Measurements from ENCODE around the gene REEP1. TPM values are rescaled to one million over a fixed set of nuclear protein-coding genes. Genes with fewer than 3 reads are reported as not detected.

Gene REEP1
- polyA plus RNA-seq, 2 donors, result 2.6 to 2.9 TPM

DNA sequence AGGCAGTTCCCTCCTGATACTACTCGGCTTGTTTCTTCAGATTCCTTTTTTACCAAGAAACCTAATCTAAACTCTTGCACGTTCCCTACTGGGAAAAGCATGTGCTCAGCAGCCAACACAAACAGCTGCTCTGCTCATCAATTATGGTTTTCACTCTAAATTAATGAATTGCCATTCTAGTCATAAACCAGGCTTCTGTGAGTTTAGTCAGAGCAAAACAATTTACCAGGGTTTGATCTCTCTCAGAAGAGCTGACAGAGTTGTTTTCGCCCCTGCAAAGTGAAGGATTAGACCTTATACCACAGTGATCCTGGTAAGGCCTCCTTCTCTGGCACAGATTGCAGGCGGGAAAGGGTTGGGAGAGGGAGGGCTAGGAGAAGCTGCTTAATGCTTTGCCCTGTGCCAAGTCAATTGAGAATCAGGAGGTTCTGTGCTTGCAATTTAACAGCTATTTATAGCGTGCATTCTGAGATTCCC is 57.2 kb downstream of the REEP1 start:
- Histone ChIP-seq H3K27ac (ENCODE audit: low read depth in 2 of 2, low read length in 1 of 2) (peak overlapping the region in 1 of 2 donors; percentile 27), H3K9me3 (ENCODE audit: control insufficient read depth in 2 of 2, insufficient read depth in 1 of 2, low read depth in 1 of 2, low read length in 1 of 2) (no peaks in the 10 kb centered on the region), H3K27me3 (ENCODE audit: control insufficient read depth in 1 of 2, insufficient read depth in 2 of 2, low read length in 2 of 2) (no peaks in the 10 kb centered on the region), H3K4me3 (ENCODE audit: low read depth in 1 of 2, low read length in 2 of 2) (no peak overlapping the region), H3K36me3 (ENCODE audit: control insufficient read depth in 2 of 2, insufficient read depth in 2 of 2, low read length in 1 of 2) (no peaks in the 10 kb centered on the region), H3K4me1 (ENCODE audit: control insufficient read depth in 2 of 2, insufficient read depth in 2 of 2, low read length in 1 of 2) (peaks cover 0 to 3% of the 10 kb centered on the region in 2 donors)
- WGBS, 2 donors, result 29 to 32% methylated on average over 5 of the region's 5 CpGs

DNA sequence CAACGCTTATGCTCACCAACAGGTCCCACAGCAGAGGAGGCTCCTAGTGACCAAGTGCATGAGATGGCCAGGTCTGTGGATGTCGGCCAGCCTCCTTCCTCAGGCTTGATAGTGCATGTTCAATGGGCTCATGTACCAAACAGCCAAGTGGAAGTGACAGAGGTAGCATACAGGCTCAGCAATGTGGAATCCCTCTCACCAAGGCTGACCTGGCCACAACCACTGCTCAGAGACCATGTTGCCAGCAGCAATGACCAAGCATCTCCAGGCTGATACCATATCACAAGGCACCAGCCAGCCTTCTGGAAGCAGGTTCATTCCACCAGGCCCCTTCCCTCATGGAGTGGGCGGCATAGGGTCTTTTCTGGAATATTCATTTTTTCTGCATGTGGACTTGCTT is 61.5 kb downstream of the REEP1 start:
- Histone ChIP-seq H3K27me3 (ENCODE audit: control insufficient read depth in 1 of 2, insufficient read depth in 2 of 2, low read length in 2 of 2) (no peaks in the 10 kb centered on the region), H3K9me3 (ENCODE audit: control insufficient read depth in 2 of 2, insufficient read depth in 1 of 2, low read depth in 1 of 2, low read length in 1 of 2) (no peaks in the 10 kb centered on the region), H3K4me1 (ENCODE audit: control insufficient read depth in 2 of 2, insufficient read depth in 2 of 2, low read length in 1 of 2) (peaks cover 2 to 5% of the 10 kb centered on the region in 2 donors), H3K27ac (ENCODE audit: low read depth in 2 of 2, low read length in 1 of 2) (no peak overlapping the region), H3K4me3 (ENCODE audit: low read depth in 1 of 2, low read length in 2 of 2) (no peak overlapping the region), H3K36me3 (ENCODE audit: control insufficient read depth in 2 of 2, insufficient read depth in 2 of 2, low read length in 1 of 2) (no peaks in the 10 kb centered on the region)
- WGBS, 2 donors, result 96 to 97% methylated on average over 3 of the region's 3 CpGs

- no peaks in the 10 kb centered on the region for H3K27me3 ChIP-seq (ENCODE audit: control insufficient read depth in 1 of 2, insufficient read depth in 2 of 2, low read length in 2 of 2)
- WGBS, 2 donors, result 74 to 90% methylated on average over 4 of the region's 4 CpGs
- H3K4me1 ChIP-seq (ENCODE audit: control insufficient read depth in 2 of 2, insufficient read depth in 2 of 2, low read length in 1 of 2), result peaks cover 0 to 5% of the 10 kb centered on the region in 2 donors
- H3K9me3 ChIP-seq (ENCODE audit: control insufficient read depth in 2 of 2, insufficient read depth in 1 of 2, low read depth in 1 of 2, low read length in 1 of 2), result no peaks in the 10 kb centered on the region
- no peak overlapping the region for H3K4me3 ChIP-seq (ENCODE audit: low read depth in 1 of 2, low read length in 2 of 2)
- H3K27ac ChIP-seq (ENCODE audit: low read depth in 2 of 2, low read length in 1 of 2), result no peak overlapping the region
- no peaks in the 10 kb centered on the region for H3K36me3 ChIP-seq (ENCODE audit: control insufficient read depth in 2 of 2, insufficient read depth in 2 of 2, low read length in 1 of 2)
Observed at GRCh38 chr2:86275384-86275799, 62.0 kb downstream of the REEP1 start.

DNA sequence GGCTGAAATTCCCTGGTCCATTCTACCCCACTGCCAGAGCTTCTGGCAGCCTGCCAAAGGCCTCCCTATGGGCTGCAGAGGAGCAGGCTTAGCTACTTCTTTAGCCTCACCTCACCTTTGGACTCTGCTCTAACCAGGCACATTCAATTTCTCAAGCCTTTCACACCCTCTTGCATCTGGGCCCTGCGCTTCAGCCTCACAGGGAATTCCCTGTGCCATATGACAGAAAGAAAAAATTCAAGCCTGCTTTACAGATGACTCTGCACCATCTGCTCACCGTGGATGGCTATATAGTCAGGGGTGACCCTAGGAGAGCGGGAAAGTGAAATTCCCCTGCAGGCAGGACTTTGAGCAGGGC is 62.5 kb downstream of the REEP1 start:
- peaks cover 0 to 5% of the 10 kb centered on the region in 2 donors for H3K4me1 ChIP-seq (ENCODE audit: control insufficient read depth in 2 of 2, insufficient read depth in 2 of 2, low read length in 1 of 2)
- WGBS, 2 donors, result 65 to 83% methylated on average over 3 of the region's 3 CpGs
- H3K27me3 ChIP-seq (ENCODE audit: control insufficient read depth in 1 of 2, insufficient read depth in 2 of 2, low read length in 2 of 2), result no peaks in the 10 kb centered on the region
- no peaks in the 10 kb centered on the region for H3K9me3 ChIP-seq (ENCODE audit: control insufficient read depth in 2 of 2, insufficient read depth in 1 of 2, low read depth in 1 of 2, low read length in 1 of 2)
- no peak overlapping the region for H3K27ac ChIP-seq (ENCODE audit: low read depth in 2 of 2, low read length in 1 of 2)
- H3K36me3 ChIP-seq (ENCODE audit: control insufficient read depth in 2 of 2, insufficient read depth in 2 of 2, low read length in 1 of 2), result no peaks in the 10 kb centered on the region
- no peak overlapping the region for H3K4me3 ChIP-seq (ENCODE audit: low read depth in 1 of 2, low read length in 2 of 2)

GRCh38 chr2:86274265-86274917 is 63.0 kb downstream of the REEP1 start:
- Histone ChIP-seq H3K4me3 (ENCODE audit: low read depth in 1 of 2, low read length in 2 of 2) (no peak overlapping the region), H3K9me3 (ENCODE audit: control insufficient read depth in 2 of 2, insufficient read depth in 1 of 2, low read depth in 1 of 2, low read length in 1 of 2) (no peaks in the 10 kb centered on the region), H3K27ac (ENCODE audit: low read depth in 2 of 2, low read length in 1 of 2) (no peak overlapping the region), H3K4me1 (ENCODE audit: control insufficient read depth in 2 of 2, insufficient read depth in 2 of 2, low read length in 1 of 2) (peaks cover 0 to 5% of the 10 kb centered on the region in 2 donors), H3K27me3 (ENCODE audit: control insufficient read depth in 1 of 2, insufficient read depth in 2 of 2, low read length in 2 of 2) (no peaks in the 10 kb centered on the region), H3K36me3 (ENCODE audit: control insufficient read depth in 2 of 2, insufficient read depth in 2 of 2, low read length in 1 of 2) (no peaks in the 10 kb centered on the region)
- 60 to 62% methylated on average over 5 of the region's 5 CpGs for WGBS, 2 donors

DNA sequence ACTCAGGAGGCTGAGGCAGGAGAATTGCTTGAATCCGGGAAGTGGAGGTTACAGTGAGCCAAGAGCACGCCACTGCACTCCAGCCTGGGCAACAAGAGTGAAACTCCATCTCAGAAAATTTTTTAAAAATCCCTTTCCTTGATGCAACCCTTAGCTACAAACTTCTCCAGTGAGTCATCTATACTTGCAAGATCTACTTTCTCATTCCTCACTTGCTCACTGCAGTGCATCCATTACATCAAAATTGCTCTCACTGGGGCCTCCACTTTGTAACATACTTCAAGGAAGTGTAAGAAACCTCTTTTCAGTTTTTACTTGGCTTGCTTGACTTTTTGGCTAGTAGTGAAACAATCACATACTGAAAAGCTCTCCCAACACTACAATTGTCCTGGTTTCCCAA is 65.3 kb downstream of the REEP1 start:
- peaks cover 0 to 5% of the 10 kb centered on the region in 2 donors for H3K4me1 ChIP-seq (ENCODE audit: control insufficient read depth in 2 of 2, insufficient read depth in 2 of 2, low read length in 1 of 2)
- H3K9me3 ChIP-seq (ENCODE audit: control insufficient read depth in 2 of 2, insufficient read depth in 1 of 2, low read depth in 1 of 2, low read length in 1 of 2), result no peaks in the 10 kb centered on the region
- H3K27me3 ChIP-seq (ENCODE audit: control insufficient read depth in 1 of 2, insufficient read depth in 2 of 2, low read length in 2 of 2), result no peaks in the 10 kb centered on the region
- H3K36me3 ChIP-seq (ENCODE audit: control insufficient read depth in 2 of 2, insufficient read depth in 2 of 2, low read length in 1 of 2), result no peaks in the 10 kb centered on the region
- 79 to 88% methylated on average over 2 of the region's 2 CpGs for WGBS, 2 donors
- no peak overlapping the region for H3K27ac ChIP-seq (ENCODE audit: low read depth in 2 of 2, low read length in 1 of 2)
- H3K4me3 ChIP-seq (ENCODE audit: low read depth in 1 of 2, low read length in 2 of 2), result no peak overlapping the region

DNA sequence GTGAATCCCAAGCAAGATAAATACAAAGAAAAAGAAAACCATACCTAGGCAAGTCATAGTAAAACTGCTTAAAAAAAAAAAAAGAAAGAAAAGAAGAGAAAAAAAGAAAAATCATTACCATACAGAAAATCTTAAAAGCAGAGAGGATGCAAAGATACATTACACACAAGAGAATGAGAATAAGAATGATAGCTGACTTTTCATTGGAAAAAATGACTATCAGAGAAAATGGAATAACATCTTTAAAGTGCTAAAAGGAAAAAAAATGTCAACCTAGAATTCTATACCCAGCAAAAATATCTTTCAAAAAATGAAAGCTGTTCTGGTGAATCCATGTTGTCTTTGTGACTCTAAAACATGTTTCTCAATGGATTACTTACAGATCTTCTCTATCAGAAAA is 66.2 kb downstream of the REEP1 start:
- Histone ChIP-seq H3K4me3 (ENCODE audit: low read depth in 1 of 2, low read length in 2 of 2) (no peak overlapping the region), H3K4me1 (ENCODE audit: control insufficient read depth in 2 of 2, insufficient read depth in 2 of 2, low read length in 1 of 2) (peaks cover 0 to 5% of the 10 kb centered on the region in 2 donors), H3K27me3 (ENCODE audit: control insufficient read depth in 1 of 2, insufficient read depth in 2 of 2, low read length in 2 of 2) (no peaks in the 10 kb centered on the region), H3K9me3 (ENCODE audit: control insufficient read depth in 2 of 2, insufficient read depth in 1 of 2, low read depth in 1 of 2, low read length in 1 of 2) (no peaks in the 10 kb centered on the region), H3K27ac (ENCODE audit: low read depth in 2 of 2, low read length in 1 of 2) (no peak overlapping the region), H3K36me3 (ENCODE audit: control insufficient read depth in 2 of 2, insufficient read depth in 2 of 2, low read length in 1 of 2) (no peaks in the 10 kb centered on the region)

DNA sequence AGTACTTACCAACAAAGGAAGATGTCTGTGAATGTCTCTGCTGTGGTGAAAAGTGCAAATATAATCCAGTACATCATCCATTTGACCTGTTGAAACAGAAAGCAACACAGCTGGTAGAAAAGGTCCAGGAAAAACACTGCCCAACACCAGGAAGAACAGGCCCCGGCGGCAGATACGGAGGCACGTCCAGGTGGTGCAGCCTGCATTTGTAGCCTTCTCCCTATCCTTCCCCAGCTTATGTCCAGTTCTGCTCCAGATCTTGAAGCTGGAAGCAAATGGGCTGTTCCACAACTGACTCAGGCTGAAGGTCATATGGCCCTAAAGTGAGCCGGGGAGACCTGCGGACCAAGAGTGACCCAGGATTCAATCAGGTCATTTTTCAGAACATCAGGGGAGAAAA is 73.5 kb downstream of the REEP1 start:
- H3K4me1 ChIP-seq (ENCODE audit: control insufficient read depth in 2 of 2, insufficient read depth in 2 of 2, low read length in 1 of 2), result no peaks in the 10 kb centered on the region
- H3K36me3 ChIP-seq (ENCODE audit: control insufficient read depth in 2 of 2, insufficient read depth in 2 of 2, low read length in 1 of 2), result no peaks in the 10 kb centered on the region
- no peaks in the 10 kb centered on the region for H3K9me3 ChIP-seq (ENCODE audit: control insufficient read depth in 2 of 2, insufficient read depth in 1 of 2, low read depth in 1 of 2, low read length in 1 of 2)
- H3K27me3 ChIP-seq (ENCODE audit: control insufficient read depth in 1 of 2, insufficient read depth in 2 of 2, low read length in 2 of 2), result no peaks in the 10 kb centered on the region
- H3K27ac ChIP-seq (ENCODE audit: low read depth in 2 of 2, low read length in 1 of 2), result no peak overlapping the region
- WGBS, 2 donors, result 79 to 83% methylated on average over 6 of the region's 6 CpGs
- H3K4me3 ChIP-seq (ENCODE audit: low read depth in 1 of 2, low read length in 2 of 2), result no peak overlapping the region

- no peaks in the 10 kb centered on the region for H3K36me3 ChIP-seq (ENCODE audit: control insufficient read depth in 2 of 2, insufficient read depth in 2 of 2, low read length in 1 of 2)
- 91 to 95% methylated on average over 2 of the region's 2 CpGs for WGBS, 2 donors
- H3K27ac ChIP-seq (ENCODE audit: low read depth in 2 of 2, low read length in 1 of 2), result no peak overlapping the region
- H3K4me1 ChIP-seq (ENCODE audit: control insufficient read depth in 2 of 2, insufficient read depth in 2 of 2, low read length in 1 of 2), result peaks cover 0 to 2% of the 10 kb centered on the region in 2 donors
- H3K4me3 ChIP-seq (ENCODE audit: low read depth in 1 of 2, low read length in 2 of 2), result no peak overlapping the region
- H3K27me3 ChIP-seq (ENCODE audit: control insufficient read depth in 1 of 2, insufficient read depth in 2 of 2, low read length in 2 of 2), result no peaks in the 10 kb centered on the region
- H3K9me3 ChIP-seq (ENCODE audit: control insufficient read depth in 2 of 2, insufficient read depth in 1 of 2, low read depth in 1 of 2, low read length in 1 of 2), result no peaks in the 10 kb centered on the region
Observed at GRCh38 chr2:86260978-86261377, 76.4 kb downstream of the REEP1 start.

GRCh38 chr2:86258106-86258505 is 79.3 kb downstream of the REEP1 start:
- Histone ChIP-seq H3K9me3 (ENCODE audit: control insufficient read depth in 2 of 2, insufficient read depth in 1 of 2, low read depth in 1 of 2, low read length in 1 of 2) (no peaks in the 10 kb centered on the region), H3K36me3 (ENCODE audit: control insufficient read depth in 2 of 2, insufficient read depth in 2 of 2, low read length in 1 of 2) (no peaks in the 10 kb centered on the region), H3K4me3 (ENCODE audit: low read depth in 1 of 2, low read length in 2 of 2) (no peak overlapping the region), H3K27me3 (ENCODE audit: control insufficient read depth in 1 of 2, insufficient read depth in 2 of 2, low read length in 2 of 2) (no peaks in the 10 kb centered on the region), H3K27ac (ENCODE audit: low read depth in 2 of 2, low read length in 1 of 2) (no peak overlapping the region), H3K4me1 (ENCODE audit: control insufficient read depth in 2 of 2, insufficient read depth in 2 of 2, low read length in 1 of 2) (peaks cover 0 to 8% of the 10 kb centered on the region in 2 donors)
- 94 to 98% methylated on average over 2 of the region's 2 CpGs for WGBS, 2 donors
